K562 (cell line): ENCODE data around the gene USP43. TPM values are rescaled to one million over a fixed set of nuclear protein-coding genes. Genes with fewer than 3 reads are reported as not detected.

Experiments used
- ATAC-seq: fragments of 200-7000 bp; cut with Tn5 transposase; 3 replicates; pipeline ENCODE4 v1.9.1; 2020; ENCODE audit warnings: moderate library complexity
- Bru-seq: library from RNA; stranded (reverse); fragments of 400-500 nt; gene quantifications from one replicate; lab custom pipeline; 2021; lab: Mats Ljungman, UMichigan
- BruChase-seq, 2 experiments: library from RNA; stranded (reverse); fragments of 400-500 nt; gene quantifications; one replicate each; lab custom pipeline; 2021; lab: Mats Ljungman, UMichigan
- BruUV-seq: library from RNA; stranded (reverse); fragments of 400-500 nt; replicated peaks from 2 replicates; lab custom pipeline; 2021; lab: Mats Ljungman, UMichigan
- CTCF ChIA-PET: fragments of 300-600 bp; formaldehyde crosslinking; extraction: SDS; loops from one replicate; lab custom pipeline; 2021; ENCODE audit warnings: low intra/inter-chr PET ratio; lab: Yijun Ruan, JAX
- POLR2A ChIA-PET: fragments of 300-600, 350-650 bp; sonication (Branson Sonifier 250); formaldehyde crosslinking; extraction: SDS; loops from one replicate; lab custom pipeline; 2021; ENCODE audit warnings: antibody characterized with exemption, inconsistent platforms; lab: Yijun Ruan, JAX
- DNase-seq, 4 experiments: peaks; one replicate each; pipeline versions ENCODE4 v3.0.0 to v3.0.0-alpha.2; 2011 to 2018; ENCODE audit warnings: low spot score in 3 of 4, mixed read lengths in 3 of 4; ENCODE audit errors: extremely low read depth in 1 of 4
- FAIRE-seq: peaks from 2 replicates; lab custom pipeline; 2011; peaks lifted over from hg19 to GRCh38; lab: Jason Lieb, UNC
- H2AFZ ChIP-seq: 2 replicates; pipeline ENCODE4 v1.6.0; 2011; ENCODE audit warnings: low read depth, low read length, control low read depth, inconsistent platforms
- H3K27ac ChIP-seq: fragments of 200-600 bp; 3 replicates; pipeline ENCODE4 v1.8.0; 2011; ENCODE audit warnings: low read depth, mild to moderate bottlenecking, control low read depth, inconsistent platforms, low read length, moderate library complexity, mixed read lengths; ENCODE audit errors: extremely low read depth
- H3K27me3 ChIP-seq, 2 experiments: fragments of 300-600 bp in 1 of 2; 2 replicates in 1 of 2; 3 replicates in 1 of 2; pipeline versions ENCODE4 v1.6.0 to v1.8.0; 2011; ENCODE audit warnings: inconsistent platforms in 2 of 2, low read length in 2 of 2, mild to moderate bottlenecking in 1 of 2, mixed read lengths in 1 of 2, moderate library complexity in 1 of 2; ENCODE audit not compliant: control insufficient read depth in 2 of 2, insufficient read depth in 2 of 2
- H3K36me3 ChIP-seq: fragments of 300-600 bp; 3 replicates; pipeline ENCODE4 v1.8.0; 2011; ENCODE audit warnings: mild to moderate bottlenecking, low read length, inconsistent platforms; ENCODE audit not compliant: control insufficient read depth, insufficient read depth
- H3K4me1 ChIP-seq, 2 experiments: fragments of 200-600 bp in 1 of 2; replicated peaks in 1 of 2; 2 replicates in 1 of 2; 3 replicates in 1 of 2; pipeline versions ENCODE4 v1.5.1 to v1.8.0; 2011; ENCODE audit warnings: inconsistent platforms in 2 of 2, low read length in 2 of 2, mild to moderate bottlenecking in 1 of 2, mixed read lengths in 1 of 2, moderate library complexity in 1 of 2; ENCODE audit not compliant: control insufficient read depth in 2 of 2, insufficient read depth in 2 of 2
- H3K4me2 ChIP-seq: 2 replicates; pipeline ENCODE4 v1.6.1; 2011; ENCODE audit warnings: low read length, control low read depth, inconsistent platforms, mixed read lengths; ENCODE audit not compliant: insufficient read depth
- H3K4me3 ChIP-seq: fragments of 200-600 bp; sonication (generic), shearing (Covaris generic); 2 replicates; pipeline ENCODE4 v1.5.1; 2016; ENCODE audit warnings: control low read depth, inconsistent platforms
- H3K79me2 ChIP-seq: fragments of 200-600 bp; 3 replicates; pipeline ENCODE4 v1.8.0; 2011; ENCODE audit warnings: low read length, inconsistent platforms; ENCODE audit not compliant: control insufficient read depth, insufficient read depth
- H3K9ac ChIP-seq, 2 experiments: 2 replicates each; pipeline versions ENCODE4 v1.6.0 to v1.6.1; 2011; ENCODE audit warnings: low read depth in 2 of 2, low read length in 2 of 2, control low read depth in 1 of 2, inconsistent platforms in 1 of 2, mild to moderate bottlenecking in 1 of 2, mixed read lengths in 1 of 2; ENCODE audit not compliant: insufficient read depth in 1 of 2
- H3K9me1 ChIP-seq: one replicate; pipeline ENCODE4 v1.6.0; 2011; ENCODE audit warnings: inconsistent platforms, mild to moderate bottlenecking, low read length, moderate library complexity; ENCODE audit not compliant: control insufficient read depth, insufficient read depth
- H3K9me3 ChIP-seq: replicated peaks from 2 replicates; pipeline ENCODE4 v1.5.1; 2011; ENCODE audit warnings: low read depth, low read length, inconsistent platforms; ENCODE audit not compliant: control insufficient read depth, insufficient read depth
- H4K20me1 ChIP-seq: replicated peaks from 2 replicates; pipeline ENCODE4 v1.6.1; 2011; ENCODE audit warnings: low read length, inconsistent platforms, mixed read lengths; ENCODE audit not compliant: control insufficient read depth, insufficient read depth
- CTCF ChIP-seq, 3 experiments: IDR thresholded peaks in 2 of 3; conservative IDR thresholded peaks in 1 of 3; 2 replicates each; pipeline ENCODE4 v1.5.1; 2011 to 2012; ENCODE audit warnings: low read length in 3 of 3, mild to moderate bottlenecking in 3 of 3, control low read depth in 2 of 3, improper control_type of control experiment in 1 of 3, inconsistent platforms in 1 of 3, low read depth in 1 of 3, mixed read lengths in 1 of 3, moderate library complexity in 1 of 3; ENCODE audit not compliant: insufficient read depth in 2 of 3
- EGR1 ChIP-seq: fragments of 450-650 bp; conservative IDR thresholded peaks from 2 replicates; pipeline ENCODE4 v1.6.1; 2017; ENCODE audit warnings: mild to moderate bottlenecking
- HSF4 ChIP-seq: fragments of 250-450 bp; sonication (Bioruptor Pico); IDR thresholded peaks from 2 replicates; pipeline ENCODE4 v2.1.2; 2022; ENCODE audit warnings: mild to moderate bottlenecking, moderate library complexity, borderline replicate concordance
- MBD2 ChIP-seq: sonication (generic); IDR thresholded peaks from 2 replicates; pipeline ENCODE4 v1.6.1; 2016; ENCODE audit warnings: low read depth, borderline replicate concordance
- MYC ChIP-seq, 2 experiments: fragments of 250-450 bp in 1 of 2; sonication (Bioruptor Pico) in 1 of 2; IDR thresholded peaks; 2 replicates each; pipeline versions ENCODE4 v1.5.1 to v1.6.1; 2012 to 2021; ENCODE audit warnings: low read depth in 2 of 2, borderline replicate concordance in 1 of 2, improper control_type of control experiment in 1 of 2, low read length in 1 of 2, mild to moderate bottlenecking in 1 of 2, moderate library complexity in 1 of 2
- ZBTB5 ChIP-seq: fragments of 450-650 bp; IDR thresholded peaks from 2 replicates; pipeline ENCODE4 v1.6.1; 2017; ENCODE audit warnings: antibody characterized with exemption
- ZNF232 ChIP-seq: sonication (generic); formaldehyde crosslinking; IDR thresholded peaks from 2 replicates; pipeline ENCODE4 v1.8.0; 2022; ENCODE audit warnings: mild to moderate bottlenecking, missing genetic modification reagents
- ZNF740 ChIP-seq, 3 experiments: fragments of 200-800 bp in 1 of 3; sonication (Bioruptor generic) in 1 of 3; sonication (generic) in 1 of 3; formaldehyde crosslinking in 1 of 3; IDR thresholded peaks; 2 replicates each; pipeline versions ENCODE4 v1.6.1 to v1.8.0; 2016 to 2022; ENCODE audit warnings: mild to moderate bottlenecking in 2 of 3, missing compliant biosample characterization in 2 of 3, missing genetic modification characterization in 2 of 3, missing genetic modification reagents in 1 of 3
- ZNF830 ChIP-seq: fragments of 250-450 bp; sonication (Bioruptor Pico); IDR thresholded peaks from 2 replicates; pipeline ENCODE4 v1.5.0; 2021; ENCODE audit warnings: mild to moderate bottlenecking
- WGBS: fragments of 100-300 bp; shearing (Covaris generic); methylation state at CpG from one replicate; pipeline ENCODE4 v1.1.6; 2016; ENCODE audit warnings: low coverage, mixed read lengths; ENCODE audit not compliant: insufficient coverage; ENCODE audit errors: missing lambda C conversion rate; 5-methylcytosine and 5-hydroxymethylcytosine counted together
- in situ Hi-C: fragments of 300-500 bp; cut with MboI; formaldehyde crosslinking; loops from 4 replicates; pipeline ENCODE4 v1.15.0; 2018; ENCODE audit warnings: inconsistent platforms, mixed read lengths
- intact Hi-C: fragments of 100-400 bp; cut with micrococcal nuclease; formaldehyde crosslinking; loops from 2 replicates; pipeline ENCODE4 v1.14.2; 2022
- long read RNA-seq, 3 experiments: library from polyadenylated mRNA in 2 of 3; library from RNA in 1 of 3; unstranded in 2 of 3; stranded (forward) in 1 of 3; transcript quantifications; one replicate each; pipeline ENCODE4 v2.0.0, GENCODE V29; 2019 to 2022
- polyA minus RNA-seq, 3 experiments: library from RNA; depleted of rRNA, polyadenylated mRNA; stranded (reverse); fragments of >200 nt; gene quantifications; 2 replicates each; pipeline ENCODE4 v1.2.3, GENCODE V29; 2011
- polyA plus RNA-seq, 8 experiments: library from polyadenylated mRNA; depleted of rRNA in 4 of 8; stranded (reverse) in 5 of 8; unstranded in 3 of 8; fragments of >200 nt; fragmentation: Nextera tagmentation in 2 of 8; fragmentation: Illumina TruSeq in 1 of 8; extraction: Ambion mirVana in 2 of 8; extraction: Trizol in 1 of 8; gene quantifications; 2 replicates each; pipeline versions ENCODE4 v1.2.1 to v1.2.3, GENCODE V29; 2011 to 2014; ENCODE audit warnings: inconsistent platforms in 1 of 8, missing spikeins in 1 of 8
- total RNA-seq, 7 experiments: library from RNA; depleted of rRNA in 6 of 7; stranded (reverse); fragments of >200 nt in 6 of 7; fragmentation: Illumina TruSeq in 2 of 7; extraction: Trizol in 2 of 7; gene quantifications; 2 replicates each; pipeline versions ENCODE4 v1.2.1 to v1.2.3, GENCODE V29; 2011 to 2021; ENCODE audit warnings: low replicate concordance in 1 of 7

The USP43 gene
- total RNA-seq (2011; cell fraction: chromatin; rRNA removed; ENCODE audit: low replicate concordance), result 0.42 and 0.72 TPM in 2 replicates
- 0.39 and 0.50 TPM in 2 replicates for total RNA-seq (2011; cell fraction: nucleolus; rRNA removed)
- 0.37 and 0.61 TPM in 2 replicates for total RNA-seq (2011; cell fraction: nucleoplasm; rRNA removed)
- 0.05 and 0.12 TPM in 2 replicates for total RNA-seq (2014; rRNA removed)
- total RNA-seq (2014; rRNA removed; fragmentation: Illumina TruSeq; extraction: Trizol), result 0.07 TPM in 1 of 2 replicates, not detected in the other
- 0.11 TPM in 2 replicates for total RNA-seq (2015; rRNA removed; fragmentation: Illumina TruSeq; extraction: Trizol)
- total RNA-seq (2021), result 0.09 and 0.18 TPM in 2 replicates
- polyA plus RNA-seq (2011; rRNA removed), result 0.04 and 0.08 TPM in 2 replicates
- 0.04 and 0.10 TPM in 2 replicates for polyA plus RNA-seq (2011; cell fraction: cytosol; rRNA removed)
- polyA plus RNA-seq (2011; cell fraction: nucleus; rRNA removed), result 0.69 and 1.0 TPM in 2 replicates
- polyA plus RNA-seq (2012), result 0.10 and 0.35 TPM in 2 replicates
- polyA plus RNA-seq (2014; fragmentation: Illumina TruSeq; extraction: Trizol), result 0.07 and 0.10 TPM in 2 replicates
- under 1 TPM in 1 of 2 experiments, not detected in 1; 0.01 TPM for polyA plus RNA-seq (2014; fragmentation: Nextera tagmentation; extraction: Ambion mirVana)
- polyA plus RNA-seq (2014; rRNA removed), result 0.05 TPM in 2 replicates
- 0.04 and 0.60 TPM in 2 replicates for polyA minus RNA-seq (2011; rRNA and poly(A)+ RNA removed)
- 0.46 TPM in 1 of 2 replicates, not detected in the other for polyA minus RNA-seq (2011; cell fraction: cytosol; rRNA and poly(A)+ RNA removed)
- polyA minus RNA-seq (2011; cell fraction: nucleus; rRNA and poly(A)+ RNA removed), result 0.13 and 0.33 TPM in 2 replicates
- Bru-seq, nascent RNA, result percentile 21 among the genes with signal in this experiment
- percentile 22 among the genes with signal in this experiment for BruChase-seq, experiment 1, labeled RNA remaining after a 2-hour chase
- percentile 20 among the genes with signal in this experiment for BruChase-seq, experiment 2, labeled RNA remaining after a 6-hour chase
- long read RNA-seq, experiment 1, partial matches to known transcripts, result 0 of 1 reads
- long read RNA-seq, experiment 1, other reads (novel, unspliced or antisense), result 1 of 1 reads
- long read RNA-seq, experiment 2, result 0 reads
- long read RNA-seq, experiment 3, result 0 reads

- Histone ChIP-seq H3K36me3 (no peaks in the 10 kb centered on the region), H3K27ac (no peak within 1 kb of the TSS), H3K9me3 (no peaks in the 10 kb centered on the region), H3K27me3 (peaks cover 5 to 17% of the 10 kb centered on the region in 2 experiments; a peak in 4 of 5 replicates), H3K4me2 (peak within 1 kb of the TSS; percentile 74), H3K9ac (peak within 1 kb of the TSS in 1 of 2 experiments; percentile 68; a peak in 3 of 4 replicates), H3K9me1 (no peaks in the 10 kb centered on the region), H3K4me1 (peaks cover 0 to 17% of the 10 kb centered on the region in 2 experiments; a peak in 2 of 5 replicates), H4K20me1 (no peaks in the 10 kb centered on the region), H3K4me3 (peak within 1 kb of the TSS; percentile 39), H2AFZ (peak within 1 kb of the TSS; percentile 88), H3K79me2 (no peaks in the 10 kb centered on the region)
- in situ Hi-C loops, result loop anchor here (5.0 kb wide), 1 partner anchor 53 kb away; no protein-coding TSS in a partner anchor
- CTCF ChIA-PET, result no interaction called here
- 9% methylated on average over 20 of the region's 72 CpGs for WGBS
- intact Hi-C loops, result no loop called here
- ATAC-seq (peak; percentile 70), DNase-seq (peak; percentile 3 to 62 (median 41)), FAIRE-seq (no peak)
- BruUV-seq, result no TSS peak
- POLR2A ChIA-PET, result interaction anchor here (1.0 kb wide), 1 partner anchor 12 kb away, joined by 4 read pairs; no protein-coding TSS in a partner anchor
- TF ChIP-seq MBD2 (no peak), CTCF (IDR thresholded peaks at IDR 0.05 in 2 of 3, conservative IDR thresholded peaks at IDR 0.05 in 1 of 3; ENCODE audit: insufficient read depth in 2 of 3, low read depth in 1 of 3, low read length in 3 of 3) (0 out of 6 replicates have a peak, but pooled peaks of 1 of the 3 experiments have one; percentile 0), ZNF740 (CRISPR knock-in tag; IDR thresholded peaks at IDR 0.05) (no peak), ZNF740 (tag; IDR thresholded peaks at IDR 0.05) (no peak), ZNF232 (CRISPR knock-in tag) (no peak), ZBTB5 (no peak), MYC (IDR thresholded peaks at IDR 0.05; ENCODE audit: low read depth, low read length) (peak; percentile 36; the same call in 1 of the 2 replicates), MYC (CRISPR knock-in tag; IDR thresholded peaks at IDR 0.05; ENCODE audit: borderline replicate concordance, low read depth) (no peak), HSF4 (no peak), ZNF830 (no peak), EGR1 (0 out of 2 replicates have a peak, but pooled peaks have one; percentile 15)
These were observed at the start of gene USP43 for GRCh38 chr17:9644910-9645751. Gene USP43 (plus strand): TSS chr17:9645517. CDS start chr17:9645633, 116 bp downstream.
